T-helper 17 cell (primary cell): ENCODE data around the gene ATG12. TPM values are rescaled to one million over a fixed set of nuclear protein-coding genes. Genes with fewer than 3 reads are reported as not detected.

Experiments
- ATAC-seq: fragments of 150-1000 bp; cut with Tn5 transposase; 2 replicates; pipeline ENCODE4 v1.10.0; 2021; ENCODE audit warnings: mild to moderate bottlenecking, moderate library complexity
- DNase-seq, 3 donors: peaks; one replicate each; pipeline versions ENCODE4 v3.0.0 to v3.0.0-alpha.2; 2020 to 2021
- H3K9me3 ChIP-seq: one replicate; pipeline ENCODE4 v1.7.0; 2013; ENCODE audit warnings: low read length, mild to moderate bottlenecking; ENCODE audit not compliant: control insufficient read depth, poor library complexity, severe bottlenecking
- H3K27ac Mint-ChIP-seq: one replicate; pipeline ENCODE4 v1.8.0; 2022; ENCODE audit warnings: mild to moderate bottlenecking, moderate library complexity, mixed read lengths
- H3K27me3 Mint-ChIP-seq: one replicate; pipeline ENCODE4 v1.8.0; 2022; ENCODE audit warnings: mixed read lengths
- H3K36me3 Mint-ChIP-seq: one replicate; pipeline ENCODE4 v1.8.0; 2022; ENCODE audit warnings: low read depth, mixed read lengths
- H3K4me1 Mint-ChIP-seq: one replicate; pipeline ENCODE4 v1.8.0; 2022; ENCODE audit warnings: mild to moderate bottlenecking, mixed read lengths
- H3K4me3 Mint-ChIP-seq: one replicate; pipeline ENCODE4 v1.8.0; 2022; ENCODE audit warnings: mild to moderate bottlenecking, moderate library complexity, mixed read lengths
- total RNA-seq, 4 donors: library from RNA in 2 of 4; stranded (reverse) in 2 of 4; gene quantifications; one replicate each; pipeline ENCODE4 v1.2.3 and lab custom pipeline; 2022 to 2026

Gene ATG12
- total RNA-seq, 2 donors from 2014 or later = 58.0 to 64.2 TPM

GRCh38 chr5:115857057-115857479 lies 15.7 kb upstream of the ATG12 start:
- no peaks in the 10 kb centered on the region for H3K9me3 ChIP-seq
- H3K27ac Mint-ChIP-seq = peak overlapping the region; percentile 41
- no peaks in the 10 kb centered on the region for H3K27me3 Mint-ChIP-seq
- ATAC-seq (no peak), DNase-seq (no peak)
- no peak overlapping the region for H3K4me3 Mint-ChIP-seq
- no peaks in the 10 kb centered on the region for H3K36me3 Mint-ChIP-seq
- H3K4me1 Mint-ChIP-seq = peaks cover 24% of the 10 kb centered on the region

DNA sequence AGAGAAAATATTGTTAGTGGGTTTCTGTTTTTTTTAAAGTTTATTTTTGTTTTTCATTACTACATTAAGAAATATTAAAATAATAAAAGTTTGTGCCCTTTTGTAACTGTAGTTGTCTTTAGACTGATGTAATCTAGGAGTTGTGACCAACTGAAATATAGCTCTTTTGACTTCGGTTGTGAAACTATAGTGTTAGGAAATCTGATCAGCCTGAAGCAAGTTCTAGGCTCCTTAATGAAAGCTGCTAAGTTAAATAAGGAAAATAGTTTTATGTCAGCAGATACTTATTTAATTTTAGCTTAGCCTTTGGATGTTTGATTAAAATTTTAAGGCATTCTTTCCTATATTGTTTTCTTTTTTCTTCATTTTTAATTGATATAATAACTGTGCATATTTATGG lies 14.6 kb upstream of the ATG12 start:
- Mint-ChIP-seq H3K4me3 (no peak overlapping the region), H3K36me3 (no peaks in the 10 kb centered on the region)

DNA sequence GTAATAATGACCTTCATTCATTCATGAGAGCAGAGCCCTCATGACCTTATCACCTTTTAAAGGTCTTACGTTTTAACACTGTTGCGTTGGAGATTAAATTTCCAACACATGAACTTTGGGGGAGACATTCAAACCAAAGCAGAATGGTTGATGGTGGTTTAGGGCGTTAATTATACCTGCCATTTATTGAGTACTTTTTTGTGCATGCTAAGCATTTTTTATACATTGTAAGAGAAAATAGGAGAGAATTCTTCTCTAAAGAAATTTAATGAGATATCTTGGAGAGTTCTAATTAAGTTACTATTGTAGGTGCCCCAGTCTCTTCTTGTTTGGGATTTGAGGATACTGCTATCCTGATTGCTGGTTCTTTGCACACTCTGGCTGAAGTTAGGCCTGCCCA lies 12.8 kb upstream of the ATG12 start:
- Mint-ChIP-seq H3K27me3 (no peaks in the 10 kb centered on the region), H3K36me3 (no peaks in the 10 kb centered on the region)
- DNase-seq = no peak

More for the DNA sequence above, 14.6 kb upstream of the ATG12 start:
- Mint-ChIP-seq H3K27ac (peak overlapping the region; percentile 14), H3K27me3 (no peaks in the 10 kb centered on the region), H3K4me1 (peaks cover 23% of the 10 kb centered on the region)
- no peak for ATAC-seq
- no peak for DNase-seq
- H3K9me3 ChIP-seq = no peaks in the 10 kb centered on the region

GRCh38 chr5:115850744-115851416 lies 9.5 kb upstream of the ATG12 start:
- Mint-ChIP-seq H3K4me1 (peaks cover 24% of the 10 kb centered on the region), H3K4me3 (no peak overlapping the region), H3K36me3 (no peaks in the 10 kb centered on the region), H3K27ac (no peak overlapping the region), H3K27me3 (no peaks in the 10 kb centered on the region)
- no peaks in the 10 kb centered on the region for H3K9me3 ChIP-seq
- no peak for ATAC-seq
- DNase-seq = no peak

More for the DNA sequence above, 12.8 kb upstream of the ATG12 start:
- Mint-ChIP-seq H3K27ac (no peak overlapping the region), H3K4me3 (no peak overlapping the region), H3K4me1 (peaks cover 34% of the 10 kb centered on the region)
- ATAC-seq = no peak
- H3K9me3 ChIP-seq = no peaks in the 10 kb centered on the region

- ATAC-seq (no peak), DNase-seq (no peak)
- H3K9me3 ChIP-seq = no peaks in the 10 kb centered on the region
- Mint-ChIP-seq H3K4me3 (peak overlapping the region; percentile 10), H3K4me1 (peaks cover 25% of the 10 kb centered on the region), H3K27ac (no peak overlapping the region), H3K36me3 (no peaks in the 10 kb centered on the region), H3K27me3 (no peaks in the 10 kb centered on the region)
Measured at GRCh38 chr5:115849258-115849798, 8.0 kb upstream of the ATG12 start.

DNA sequence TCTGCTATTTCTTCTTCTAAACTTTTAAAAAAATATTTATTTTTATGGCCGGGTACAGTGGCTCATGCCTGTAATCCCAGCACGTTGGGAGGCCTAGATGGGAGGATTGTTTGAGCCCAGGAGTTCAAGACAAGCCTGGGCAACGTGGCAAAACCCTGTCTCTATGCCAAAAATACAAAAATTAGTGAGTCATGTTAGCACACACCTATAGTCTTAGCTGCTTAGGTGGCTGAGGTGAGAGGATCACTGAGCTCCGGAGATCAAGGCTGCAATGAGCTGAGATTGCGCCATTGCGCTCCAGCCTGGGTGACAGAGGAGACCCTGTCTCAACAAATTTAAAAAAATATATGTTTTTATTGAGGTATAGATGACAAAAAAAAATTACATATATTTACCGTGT lies 5.9 kb upstream of the ATG12 start:
- H3K27me3 Mint-ChIP-seq = no peaks in the 10 kb centered on the region
- H3K36me3 Mint-ChIP-seq = no peaks in the 10 kb centered on the region
- H3K4me1 Mint-ChIP-seq = peaks cover 37% of the 10 kb centered on the region
- ATAC-seq (no peak), DNase-seq (no peak)
- H3K27ac Mint-ChIP-seq = no peak overlapping the region
- no peaks in the 10 kb centered on the region for H3K9me3 ChIP-seq
- H3K4me3 Mint-ChIP-seq = no peak overlapping the region

GRCh38 chr5:115844321-115844817 lies 3.0 kb upstream of the ATG12 start:
- no peak overlapping the region for H3K4me3 Mint-ChIP-seq
- H3K27ac Mint-ChIP-seq = no peak overlapping the region
- H3K9me3 ChIP-seq = no peaks in the 10 kb centered on the region
- DNase-seq = no peak
- H3K27me3 Mint-ChIP-seq = no peaks in the 10 kb centered on the region
- no peaks in the 10 kb centered on the region for H3K36me3 Mint-ChIP-seq
- H3K4me1 Mint-ChIP-seq = peaks cover 35% of the 10 kb centered on the region
- ATAC-seq = no peak

DNA sequence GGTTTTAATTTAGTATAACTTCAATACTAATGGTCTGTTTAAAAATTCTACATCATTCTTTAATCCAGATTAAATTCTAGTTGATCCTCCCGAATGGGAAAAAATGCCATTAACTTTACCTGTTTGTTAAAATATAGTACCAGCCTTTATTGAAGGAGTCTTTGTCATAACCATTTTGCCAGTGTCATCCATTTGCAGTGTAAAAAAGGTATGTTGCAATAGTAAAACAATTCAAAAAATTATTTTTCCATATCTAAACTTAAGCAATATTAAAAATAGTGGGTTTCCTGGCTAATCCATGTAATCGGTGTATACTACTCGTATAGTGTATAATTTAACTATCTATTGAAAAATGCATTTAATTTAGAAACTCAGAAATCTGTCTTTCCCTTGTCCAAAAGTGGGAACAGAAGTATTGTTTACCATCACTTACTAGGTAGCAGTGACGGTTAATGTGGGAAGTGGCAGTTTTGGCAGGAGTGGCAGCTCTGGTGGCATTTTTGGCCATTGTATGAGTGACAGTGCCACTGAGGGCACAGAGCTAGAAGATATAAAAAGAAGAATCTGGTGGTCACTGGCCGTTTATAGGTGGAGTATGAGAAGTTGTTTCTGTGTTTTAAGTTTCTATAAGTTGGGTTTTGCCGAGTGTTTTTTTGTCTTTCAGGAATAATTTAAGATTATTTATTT lies 2.2 kb upstream of the ATG12 start:
- ATAC-seq (no peak), DNase-seq (no peak)
- no peak overlapping the region for H3K27ac Mint-ChIP-seq
- peak overlapping the region; percentile 98 for H3K4me3 Mint-ChIP-seq
- no peaks in the 10 kb centered on the region for H3K36me3 Mint-ChIP-seq
- H3K9me3 ChIP-seq = no peaks in the 10 kb centered on the region
- peaks cover 32% of the 10 kb centered on the region for H3K4me1 Mint-ChIP-seq
- H3K27me3 Mint-ChIP-seq = no peaks in the 10 kb centered on the region

GRCh38 chr5:115842952-115843351 lies 1.6 kb upstream of the ATG12 start:
- peaks cover 30% of the 10 kb centered on the region for H3K4me1 Mint-ChIP-seq
- peak overlapping the region; percentile 98 for H3K4me3 Mint-ChIP-seq
- H3K27me3 Mint-ChIP-seq = no peaks in the 10 kb centered on the region
- no peaks in the 10 kb centered on the region for H3K9me3 ChIP-seq
- no peak for ATAC-seq
- no peak for DNase-seq
- H3K36me3 Mint-ChIP-seq = no peaks in the 10 kb centered on the region
- peak overlapping the region; percentile 77 for H3K27ac Mint-ChIP-seq

DNA sequence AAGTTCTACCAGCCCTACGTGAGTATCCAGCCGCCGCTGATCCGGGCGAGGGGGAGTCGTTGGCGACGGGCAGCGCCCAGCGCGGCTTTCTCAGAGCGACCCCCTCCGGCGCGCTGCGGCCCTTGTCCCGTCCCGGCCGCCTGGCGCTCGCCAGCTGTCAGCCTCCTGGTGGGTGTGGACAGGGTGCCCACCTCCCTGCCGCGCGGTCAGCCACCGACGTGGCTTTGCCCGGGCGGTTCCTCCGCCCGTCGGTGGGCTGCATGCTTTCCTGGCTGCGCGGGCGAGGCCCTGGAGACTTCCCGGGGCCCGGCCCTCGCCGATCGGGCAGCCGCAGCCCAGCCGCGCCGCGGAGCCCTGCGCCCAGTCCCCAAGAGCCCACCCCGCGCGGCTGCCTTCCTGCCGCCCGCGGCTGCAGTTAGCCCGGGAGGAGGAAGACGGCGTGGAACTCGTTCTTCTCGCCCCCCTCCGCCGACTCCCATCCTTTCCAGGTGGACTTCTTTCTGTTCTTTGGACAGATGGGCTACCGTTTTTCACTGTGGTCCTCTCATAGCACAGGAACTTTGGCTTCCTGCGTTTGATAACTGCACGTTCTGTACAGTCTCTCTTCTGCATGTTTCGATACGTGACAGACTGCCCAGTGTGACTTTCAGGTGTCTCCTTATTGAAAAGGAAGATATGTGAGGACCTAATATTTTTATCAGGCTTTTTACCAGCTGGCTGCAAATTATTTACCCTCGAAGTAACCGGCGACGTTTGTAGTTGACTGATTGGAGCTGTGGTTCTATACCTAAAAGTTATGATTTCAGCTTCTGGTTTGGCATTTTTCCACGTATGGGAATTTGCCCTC lies 947 bp upstream of the ATG12 start:
- peak overlapping the region; percentile 98 for H3K4me3 Mint-ChIP-seq
- no peaks in the 10 kb centered on the region for H3K9me3 ChIP-seq
- H3K27me3 Mint-ChIP-seq = no peaks in the 10 kb centered on the region
- H3K36me3 Mint-ChIP-seq = no peaks in the 10 kb centered on the region
- peaks cover 32% of the 10 kb centered on the region for H3K4me1 Mint-ChIP-seq
- DNase-seq = no peak
- peak; percentile 28 for ATAC-seq
- peak overlapping the region; percentile 99 for H3K27ac Mint-ChIP-seq

GRCh38 chr5:115840873-115841272 lies 492 bp downstream of the ATG12 start:
- no peaks in the 10 kb centered on the region for H3K9me3 ChIP-seq
- Mint-ChIP-seq H3K27ac (peak overlapping the region; percentile 99), H3K27me3 (no peaks in the 10 kb centered on the region), H3K36me3 (no peaks in the 10 kb centered on the region), H3K4me3 (peak overlapping the region; percentile 98), H3K4me1 (peaks cover 35% of the 10 kb centered on the region)
- ATAC-seq (no peak), DNase-seq (no peak)

- peak; percentile 39 for ATAC-seq
- Mint-ChIP-seq H3K27me3 (no peaks in the 10 kb centered on the region), H3K36me3 (peaks cover 5% of the 10 kb centered on the region), H3K27ac (peak overlapping the region; percentile 63), H3K4me3 (peak overlapping the region; percentile 81), H3K4me1 (peaks cover 29% of the 10 kb centered on the region)
- no peak for DNase-seq
- H3K9me3 ChIP-seq = no peaks in the 10 kb centered on the region
Measured at GRCh38 chr5:115838885-115839518, 2.4 kb downstream of the ATG12 start.
